ENCODE measurements around the gene HAP1. TPM values are rescaled to one million over a fixed set of nuclear protein-coding genes. Genes with fewer than 3 reads are reported as not detected.
"Not testable (repeated sequence)": the region's sequence is repeated elsewhere in the genome, so short reads cannot be mapped to it uniquely, and the experiment has no call there.

Gene HAP1
- total and polyA plus RNA-seq, 2 experiments from 2014 or later = 0.03 to 0.44 TPM

- Histone ChIP-seq H3K9me2 (replicated peaks; ENCODE audit: insufficient read depth) (no peaks in the 10 kb centered on the region), H3K79me2 (no peaks in the 10 kb centered on the region), H3K27ac (no peak overlapping the region), H3K4me1 (ENCODE audit: insufficient read depth) (no peaks in the 10 kb centered on the region), H4K20me1 (ENCODE audit: insufficient read depth, poor library complexity, severe bottlenecking) (no peaks in the 10 kb centered on the region), H3K4me2 (no peak overlapping the region), H3K9me3 (ENCODE audit: low read depth) (no peaks in the 10 kb centered on the region), H3K36me3 (replicated peaks; ENCODE audit: insufficient read depth, low read depth) (no peaks in the 10 kb centered on the region), H3K27me3 (no peaks in the 10 kb centered on the region), H3K4me3 (no peak overlapping the region), H2AFZ (no peak overlapping the region)
- no peak for DNase-seq (ENCODE audit: low spot score)
- TF ChIP-seq EZH2 (IDR thresholded peaks at IDR 0.05; ENCODE audit: borderline replicate concordance) (no peak), CTCF (IDR thresholded peaks at IDR 0.05; ENCODE audit: poor library complexity) (no peak), EZH2phosphoT487 (IDR thresholded peaks at IDR 0.05; ENCODE audit: low read depth, severe bottlenecking, unreplicated experiment) (no peak)
- WGBS (ENCODE audit: low lambda C conversion rate, missing lambda C conversion rate) = 79% methylated on average over 10 of the region's 10 CpGs
Observed at GRCh38 chr17:41707803-41708669, 26.4 kb downstream of the HAP1 start.

DNA sequence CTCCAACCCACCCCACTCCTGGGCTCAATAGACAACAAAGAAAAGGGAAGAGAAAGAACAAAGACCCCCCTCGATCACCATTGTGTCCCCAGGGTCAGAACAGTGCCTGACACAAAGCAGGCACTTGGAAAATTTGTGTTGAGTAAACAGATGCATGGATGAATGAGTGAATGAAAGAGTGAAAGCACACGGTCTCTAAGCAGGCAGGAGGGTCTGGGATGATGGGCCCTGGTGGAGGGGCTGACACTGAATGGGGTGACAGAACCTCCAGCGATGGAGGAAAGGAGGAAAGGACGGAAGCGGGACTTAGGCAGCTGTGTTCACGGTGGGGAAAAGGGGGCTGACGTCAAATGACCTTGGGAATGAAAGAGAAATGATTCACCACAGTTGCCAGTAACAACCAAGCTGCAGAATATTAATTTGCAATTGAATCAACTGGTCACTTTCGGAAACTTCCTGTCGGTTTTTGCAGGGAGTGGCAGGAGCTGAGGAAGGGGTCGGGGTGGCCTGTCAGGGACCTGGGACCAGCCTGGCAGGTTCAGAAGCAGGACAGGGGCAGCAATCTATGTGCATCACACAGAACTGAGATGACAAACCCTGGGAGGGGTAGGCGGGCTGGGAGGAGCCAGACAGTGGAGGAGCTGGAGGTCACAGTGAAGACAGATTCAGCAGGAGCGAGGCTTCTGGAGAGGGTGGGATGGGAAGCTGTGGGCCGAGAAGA is 29.0 kb downstream of the HAP1 start:
- Histone ChIP-seq H3K4me2 (no peak overlapping the region), H2AFZ (no peak overlapping the region), H4K20me1 (ENCODE audit: insufficient read depth, poor library complexity, severe bottlenecking) (no peaks in the 10 kb centered on the region), H3K9me3 (ENCODE audit: low read depth) (no peaks in the 10 kb centered on the region), H3K4me3 (no peak overlapping the region), H3K27me3 (no peaks in the 10 kb centered on the region), H3K27ac (no peak overlapping the region), H3K79me2 (no peaks in the 10 kb centered on the region), H3K9me2 (replicated peaks; ENCODE audit: insufficient read depth) (no peaks in the 10 kb centered on the region), H3K4me1 (ENCODE audit: insufficient read depth) (no peaks in the 10 kb centered on the region), H3K36me3 (replicated peaks; ENCODE audit: insufficient read depth, low read depth) (no peaks in the 10 kb centered on the region)
- 55% methylated on average over 13 of the region's 13 CpGs for WGBS (ENCODE audit: low lambda C conversion rate, missing lambda C conversion rate)
- no peak for DNase-seq (ENCODE audit: low spot score)
- TF ChIP-seq EZH2phosphoT487 (IDR thresholded peaks at IDR 0.05; ENCODE audit: low read depth, severe bottlenecking, unreplicated experiment) (no peak), EZH2 (IDR thresholded peaks at IDR 0.05; ENCODE audit: borderline replicate concordance) (no peak), CTCF (IDR thresholded peaks at IDR 0.05; ENCODE audit: poor library complexity) (no peak)

- Histone ChIP-seq H3K4me3 (no peak overlapping the region), H3K36me3 (replicated peaks; ENCODE audit: insufficient read depth, low read depth) (no peaks in the 10 kb centered on the region), H3K27ac (no peak overlapping the region), H4K20me1 (ENCODE audit: insufficient read depth, poor library complexity, severe bottlenecking) (no peaks in the 10 kb centered on the region), H3K4me2 (no peak overlapping the region), H2AFZ (no peak overlapping the region), H3K27me3 (no peaks in the 10 kb centered on the region), H3K4me1 (ENCODE audit: insufficient read depth) (no peaks in the 10 kb centered on the region), H3K9me2 (replicated peaks; ENCODE audit: insufficient read depth) (no peaks in the 10 kb centered on the region), H3K9me3 (ENCODE audit: low read depth) (no peaks in the 10 kb centered on the region), H3K79me2 (no peaks in the 10 kb centered on the region)
- TF ChIP-seq CTCF (IDR thresholded peaks at IDR 0.05; ENCODE audit: poor library complexity) = no peak
- TF ChIP-seq EZH2 (IDR thresholded peaks at IDR 0.05; ENCODE audit: borderline replicate concordance) = no peak
- no peak for DNase-seq (ENCODE audit: low spot score)
- 90% methylated on average over 8 of the region's 8 CpGs for WGBS (ENCODE audit: low lambda C conversion rate, missing lambda C conversion rate)
Observed at GRCh38 chr17:41702712-41703111, 31.7 kb downstream of the HAP1 start.

- not testable (repeated sequence) for H3K9me3 ChIP-seq (ENCODE audit: low read depth); H3K4me2 ChIP-seq; H3K79me2 ChIP-seq; H2AFZ ChIP-seq; H3K4me1 ChIP-seq (ENCODE audit: insufficient read depth); H3K27me3 ChIP-seq; H4K20me1 ChIP-seq (ENCODE audit: insufficient read depth, poor library complexity, severe bottlenecking); H3K9me2 ChIP-seq (replicated peaks; ENCODE audit: insufficient read depth); H3K4me3 ChIP-seq; H3K36me3 ChIP-seq (replicated peaks; ENCODE audit: insufficient read depth, low read depth); H3K27ac ChIP-seq; DNase-seq (ENCODE audit: low spot score)
- WGBS (ENCODE audit: low lambda C conversion rate, missing lambda C conversion rate) = 91% methylated on average over 3 of the region's 3 CpGs
Observed at GRCh38 chr17:41700843-41701242, 33.6 kb downstream of the HAP1 start.

Data from hepatocyte (in vitro differentiated cells).